ENCODE results near the gene SNAP47. TPM values are rescaled to one million over a fixed set of nuclear protein-coding genes. Genes with fewer than 3 reads are reported as not detected.

Gene SNAP47
- total and polyA plus RNA-seq, 2 of the 4 experiments (the other 2 are of a cell fraction), result 39.4 to 72.9 TPM

- ATAC-seq (ENCODE audit: low read depth) (no peak), DNase-seq (no peak)
- no peak overlapping the region for H2BK120ac ChIP-seq (ENCODE audit: low read depth, low read length)
- no TSS peak for BruUV-seq (replicated peaks)
- no peak overlapping the region for H2BK15ac ChIP-seq (ENCODE audit: low read depth, low read length)
- H2BK20ac ChIP-seq (ENCODE audit: low read depth, low read length), result no peak overlapping the region
- no peak overlapping the region for H3K18ac ChIP-seq (ENCODE audit: low read depth, low read length)
- no peak overlapping the region for H3K9ac ChIP-seq (ENCODE audit: low read depth, low read length)
- H4K91ac ChIP-seq (ENCODE audit: insufficient read depth, low read depth, low read length), result no peak overlapping the region
- no peak overlapping the region for H3K23ac ChIP-seq (ENCODE audit: low read depth, low read length)
- H3K9me1 ChIP-seq (ENCODE audit: insufficient read depth, low read length), result peaks cover 12% of the 10 kb centered on the region
- dilution Hi-C loops (cut with HindIII; ENCODE audit: low sequenced_read_pairs, unreplicated experiment), result no loop called here
- intact Hi-C loops (cut with micrococcal nuclease), result no loop called here
- H3K4me1 ChIP-seq (ENCODE audit: control insufficient read depth, insufficient read depth, low read length), result peaks cover 1% of the 10 kb centered on the region; the same call in 1 of the 2 replicates
- no peak overlapping the region for H3K4me3 ChIP-seq (ENCODE audit: insufficient read depth, low read depth, low read length)
- H3K4me2 ChIP-seq (ENCODE audit: low read depth, low read length), result no peak overlapping the region
- no peak overlapping the region for H2AFZ ChIP-seq (replicated peaks; ENCODE audit: low read length, poor library complexity)
- H2AK5ac ChIP-seq (ENCODE audit: low read depth, low read length), result no peak overlapping the region
- H3K79me1 ChIP-seq (ENCODE audit: low read depth in 1 of 2, low read length in 2 of 2), result peaks cover 5 to 33% of the 10 kb centered on the region in 2 experiments; a peak in 3 of 4 replicates
- H2BK5ac ChIP-seq (ENCODE audit: low read depth, low read length, poor library complexity, severe bottlenecking), result no peak overlapping the region
- H3K27ac ChIP-seq (ENCODE audit: insufficient read depth, low read length), result no peak overlapping the region
- H3K4ac ChIP-seq (ENCODE audit: low read depth, low read length), result no peak overlapping the region
- H3K27me3 ChIP-seq (ENCODE audit: control insufficient read depth, insufficient read depth, low read length), result no peaks in the 10 kb centered on the region
- peaks cover 29% of the 10 kb centered on the region for H3K36me3 ChIP-seq (ENCODE audit: control insufficient read depth, insufficient read depth, low read length)
- no peak overlapping the region for H4K5ac ChIP-seq (ENCODE audit: low read depth, low read length)
- in situ Hi-C loops (cut with MboI; ENCODE audit: low sequenced_read_pairs), result loop anchor here (10.0 kb wide), 1 partner anchor 316 kb away; the partner anchor contains the start of gene ARF1
- H2AK9ac ChIP-seq (replicated peaks; ENCODE audit: low read depth, low read length, poor library complexity), result no peak overlapping the region
- ChIA-PET CTCF (no interaction called here), POLR2A (ENCODE audit: unreplicated experiment) (no interaction called here)
- H3K9me3 ChIP-seq (ENCODE audit: control insufficient read depth, insufficient read depth, low read length), result no peaks in the 10 kb centered on the region
- 94% methylated on average over 8 of the region's 20 CpGs; no CpG with 5 or more reads in 1 of the 2 experiments for WGBS, 2 experiments (ENCODE audit: extremely low coverage in 2 of 2, insufficient read length in 1 of 2)
- H4K8ac ChIP-seq (ENCODE audit: low read depth in 2 of 2, low read length in 2 of 2), result no peak overlapping the region
- peaks cover 19% of the 10 kb centered on the region for H4K20me1 ChIP-seq (ENCODE audit: insufficient read depth, low read length)
- H3K14ac ChIP-seq (replicated peaks; ENCODE audit: low read depth, low read length), result no peak overlapping the region
- no peak overlapping the region for H3K56ac ChIP-seq (ENCODE audit: extremely low read depth, insufficient read depth, low read length)
- TF ChIP-seq MAFK (IDR thresholded peaks at IDR 0.05; ENCODE audit: low read depth, low read length) (no peak), CEBPB (IDR thresholded peaks at IDR 0.05; ENCODE audit: low read depth, low read length) (no peak), MAZ (IDR thresholded peaks at IDR 0.05; ENCODE audit: borderline replicate concordance, low read depth, low read length) (no peak), BHLHE40 (IDR thresholded peaks at IDR 0.05; ENCODE audit: low read depth, low read length) (no peak), MXI1 (IDR thresholded peaks at IDR 0.05; ENCODE audit: borderline replicate concordance, low read depth, low read length) (no peak), USF2 (IDR thresholded peaks at IDR 0.05; ENCODE audit: low read depth, low read length) (no peak), CHD1 (IDR thresholded peaks at IDR 0.05; ENCODE audit: low read depth, low read length) (no peak), ELK1 (IDR thresholded peaks at IDR 0.05; ENCODE audit: borderline replicate concordance, low read depth, low read length) (no peak), RAD21 (IDR thresholded peaks at IDR 0.05; ENCODE audit: low read length) (no peak), FOS (IDR thresholded peaks at IDR 0.05; ENCODE audit: low read depth, low read length) (no peak), RFX5 (IDR thresholded peaks at IDR 0.05; ENCODE audit: low read depth, low read length) (no peak), RCOR1 (IDR thresholded peaks at IDR 0.05; ENCODE audit: insufficient replicate concordance, low read length) (no peak), SMC3 (IDR thresholded peaks at IDR 0.05; ENCODE audit: low read depth, low read length) (no peak)
- TF ChIP-seq, protein P1, sequence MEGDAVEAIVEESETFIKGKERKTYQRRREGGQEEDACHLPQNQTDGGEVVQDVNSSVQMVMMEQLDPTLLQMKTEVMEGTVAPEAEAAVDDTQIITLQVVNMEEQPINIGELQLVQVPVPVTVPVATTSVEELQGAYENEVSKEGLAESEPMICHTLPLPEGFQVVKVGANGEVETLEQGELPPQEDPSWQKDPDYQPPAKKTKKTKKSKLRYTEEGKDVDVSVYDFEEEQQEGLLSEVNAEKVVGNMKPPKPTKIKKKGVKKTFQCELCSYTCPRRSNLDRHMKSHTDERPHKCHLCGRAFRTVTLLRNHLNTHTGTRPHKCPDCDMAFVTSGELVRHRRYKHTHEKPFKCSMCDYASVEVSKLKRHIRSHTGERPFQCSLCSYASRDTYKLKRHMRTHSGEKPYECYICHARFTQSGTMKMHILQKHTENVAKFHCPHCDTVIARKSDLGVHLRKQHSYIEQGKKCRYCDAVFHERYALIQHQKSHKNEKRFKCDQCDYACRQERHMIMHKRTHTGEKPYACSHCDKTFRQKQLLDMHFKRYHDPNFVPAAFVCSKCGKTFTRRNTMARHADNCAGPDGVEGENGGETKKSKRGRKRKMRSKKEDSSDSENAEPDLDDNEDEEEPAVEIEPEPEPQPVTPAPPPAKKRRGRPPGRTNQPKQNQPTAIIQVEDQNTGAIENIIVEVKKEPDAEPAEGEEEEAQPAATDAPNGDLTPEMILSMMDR (conservative IDR thresholded peaks at IDR 0.05; ENCODE audit: low read depth, low read length), result no peak
These were observed 34.1 kb downstream of the SNAP47 start for GRCh38 chr1:227769047-227769935.

Data from IMR-90 (cell line).